Kidney epithelial cell (primary cell): Measurements from ENCODE around the gene CLIC2. TPM values are rescaled to one million over a fixed set of nuclear protein-coding genes. Genes with fewer than 3 reads are reported as not detected.

ENCODE experiments used
- DNase-seq: peaks from one replicate; pipeline ENCODE4 v3.0.0-alpha.2; 2010; ENCODE audit warnings: low read depth
- H3K27me3 ChIP-seq: 2 replicates; pipeline ENCODE4 v1.6.0; 2011; ENCODE audit warnings: low read length; ENCODE audit not compliant: control insufficient read depth, insufficient read depth
- H3K36me3 ChIP-seq: 2 replicates; pipeline ENCODE4 v1.5.1; 2011; ENCODE audit warnings: low read length; ENCODE audit not compliant: control insufficient read depth, insufficient read depth
- H3K4me3 ChIP-seq: 2 replicates; pipeline ENCODE4 v1.5.1; 2011; ENCODE audit warnings: low read depth, mild to moderate bottlenecking, control low read depth, low read length
- total RNA-seq: library from RNA; depleted of rRNA; stranded (reverse); fragments of >200 nt; gene quantifications from 2 replicates; pipeline ENCODE4 v1.2.3, GENCODE V29; 2015
- TF ChIP-seq, protein P1 (sequence below): IDR thresholded peaks from 2 replicates; pipeline ENCODE4 v1.5.1; 2011; ENCODE audit warnings: mild to moderate bottlenecking, moderate library complexity, low read length, control low read depth, inconsistent platforms; ENCODE audit not compliant: insufficient read depth, poor library complexity, severe bottlenecking

CLIC2 gene
- total RNA-seq, 1 donor from 2014 or later = not detected

DNA sequence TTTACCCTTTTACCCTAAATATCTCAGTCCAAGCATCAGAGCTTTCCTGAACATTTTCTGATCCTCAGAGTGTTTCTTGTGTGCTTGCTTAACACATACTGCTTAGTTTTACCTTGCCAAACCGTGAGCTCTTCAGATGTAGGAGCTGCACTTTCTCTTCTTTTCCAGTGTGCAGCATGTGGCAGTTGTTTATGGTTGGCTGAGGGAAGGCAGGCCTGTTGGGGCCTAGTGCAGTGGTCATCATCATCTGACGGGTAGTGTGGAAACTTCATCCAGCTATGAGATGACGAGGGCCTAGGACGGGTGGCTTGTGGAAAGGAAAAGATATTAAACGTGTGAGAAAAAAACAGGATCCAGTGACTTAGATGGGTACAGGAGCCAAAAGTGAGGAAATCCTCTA, 96.7 kb downstream of the CLIC2 start:
- Histone ChIP-seq H3K36me3 (no peaks in the 10 kb centered on the region), H3K27me3 (no peaks in the 10 kb centered on the region), H3K4me3 (no peak overlapping the region)
- no peak for DNase-seq
- TF ChIP-seq, protein P1, sequence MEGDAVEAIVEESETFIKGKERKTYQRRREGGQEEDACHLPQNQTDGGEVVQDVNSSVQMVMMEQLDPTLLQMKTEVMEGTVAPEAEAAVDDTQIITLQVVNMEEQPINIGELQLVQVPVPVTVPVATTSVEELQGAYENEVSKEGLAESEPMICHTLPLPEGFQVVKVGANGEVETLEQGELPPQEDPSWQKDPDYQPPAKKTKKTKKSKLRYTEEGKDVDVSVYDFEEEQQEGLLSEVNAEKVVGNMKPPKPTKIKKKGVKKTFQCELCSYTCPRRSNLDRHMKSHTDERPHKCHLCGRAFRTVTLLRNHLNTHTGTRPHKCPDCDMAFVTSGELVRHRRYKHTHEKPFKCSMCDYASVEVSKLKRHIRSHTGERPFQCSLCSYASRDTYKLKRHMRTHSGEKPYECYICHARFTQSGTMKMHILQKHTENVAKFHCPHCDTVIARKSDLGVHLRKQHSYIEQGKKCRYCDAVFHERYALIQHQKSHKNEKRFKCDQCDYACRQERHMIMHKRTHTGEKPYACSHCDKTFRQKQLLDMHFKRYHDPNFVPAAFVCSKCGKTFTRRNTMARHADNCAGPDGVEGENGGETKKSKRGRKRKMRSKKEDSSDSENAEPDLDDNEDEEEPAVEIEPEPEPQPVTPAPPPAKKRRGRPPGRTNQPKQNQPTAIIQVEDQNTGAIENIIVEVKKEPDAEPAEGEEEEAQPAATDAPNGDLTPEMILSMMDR = no peak

DNA sequence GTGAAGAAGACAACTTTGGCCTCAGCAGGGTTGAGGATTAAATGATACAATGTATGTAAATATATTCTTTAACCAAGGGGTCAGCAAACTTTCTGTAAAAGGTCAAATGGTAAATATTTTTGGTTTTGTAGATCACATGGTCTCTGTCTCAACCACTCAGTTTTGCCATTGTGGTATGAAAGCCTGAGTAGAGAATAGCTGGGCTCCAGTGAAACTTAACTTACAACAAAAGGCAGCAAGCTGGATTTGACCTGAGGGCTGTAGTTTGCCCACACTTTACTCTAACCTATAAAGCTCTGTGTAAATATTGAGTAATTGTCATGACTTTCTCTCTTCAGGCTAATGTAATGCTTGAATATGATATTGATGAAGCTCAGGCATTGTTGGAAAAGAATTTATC, 98.5 kb downstream of the CLIC2 start:
- TF ChIP-seq, protein P1 = no peak
- DNase-seq = no peak

DNA sequence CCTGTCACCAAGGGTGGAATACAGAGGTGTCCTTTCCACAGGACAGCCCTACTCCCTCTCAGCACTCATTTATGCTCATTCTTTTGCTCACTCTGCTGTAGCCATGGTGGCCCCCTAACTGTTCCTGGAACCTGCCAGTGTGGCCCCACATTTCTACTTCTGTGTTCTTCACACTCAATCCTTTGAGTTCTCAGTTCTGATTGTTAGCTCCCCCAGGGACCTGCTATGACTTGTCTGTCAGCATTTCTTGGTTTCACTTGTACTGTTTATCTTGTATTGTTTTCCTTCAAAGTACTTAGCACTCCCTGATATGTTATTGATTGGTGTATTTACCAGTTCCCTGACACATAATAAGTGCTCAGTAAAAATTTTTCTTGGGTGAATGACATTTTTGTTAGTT, 103.3 kb downstream of the CLIC2 start:
- Histone ChIP-seq H3K4me3 (no peak overlapping the region), H3K27me3 (no peaks in the 10 kb centered on the region), H3K36me3 (no peaks in the 10 kb centered on the region)
- TF ChIP-seq, protein P1 = no peak
- DNase-seq = no peak

More for the DNA sequence above, 98.5 kb downstream of the CLIC2 start:
- Histone ChIP-seq H3K36me3 (no peaks in the 10 kb centered on the region), H3K27me3 (no peaks in the 10 kb centered on the region), H3K4me3 (no peak overlapping the region)

Other genes with a start within 250 kb of the CLIC2 start
- 42.1 and 56.2 TPM in 2 replicates for gene VBP1, start 118.2 kb downstream of the CLIC2 start, total RNA-seq
- gene RAB39B, start 70.1 kb downstream of the CLIC2 start, total RNA-seq = 5.4 and 6.6 TPM in 2 replicates
- 1.0 TPM in 1 of 2 replicates, not detected in the other for gene F8A2, start 47.5 kb upstream of the CLIC2 start, total RNA-seq
- 0.14 TPM in 1 of 2 replicates, not detected in the other for gene F8A3, start 124.0 kb upstream of the CLIC2 start, total RNA-seq